Left ventricle myocardium inferior (tissue), 1 donor: ENCODE results near the gene SCYL2. TPM values are rescaled to one million over a fixed set of nuclear protein-coding genes. Genes with fewer than 3 reads are reported as not detected.

ENCODE experiments used
- DNase-seq: peaks from one replicate; pipeline ENCODE4 v3.0.0-alpha.2; 2020
- H3K27ac ChIP-seq: fragments of 200-600 bp; replicated peaks from 2 replicates; pipeline ENCODE4 v1.8.0; 2021
- H3K27me3 ChIP-seq: fragments of 200-600 bp; 2 replicates; pipeline ENCODE4 v1.8.0; 2021; ENCODE audit warnings: low read depth
- H3K36me3 ChIP-seq: fragments of 200-600 bp; 2 replicates; pipeline ENCODE4 v1.8.0; 2021
- H3K4me1 ChIP-seq: fragments of 200-600 bp; 2 replicates; pipeline ENCODE4 v1.8.0; 2021
- H3K4me3 ChIP-seq: fragments of 200-600 bp; 2 replicates; pipeline ENCODE4 v1.8.0; 2021; ENCODE audit warnings: mild to moderate bottlenecking, moderate library complexity
- H3K9me3 ChIP-seq: fragments of 200-600 bp; replicated peaks from 2 replicates; pipeline ENCODE4 v1.8.0; 2021
- CTCF ChIP-seq: fragments of 200-600 bp; IDR thresholded peaks from 2 replicates; pipeline ENCODE4 v1.8.0; 2021; ENCODE audit warnings: antibody characterized with exemption, mild to moderate bottlenecking, borderline replicate concordance
- intact Hi-C: fragments of 100-400 bp; cut with micrococcal nuclease; formaldehyde crosslinking; loops from one replicate; pipeline ENCODE4 v1.11.0; 2022
- total RNA-seq: library from RNA; stranded (reverse); fragmentation: NEBNext Ultra II Directional; extraction: Animal tissue kit (Norgen Biotek cat#: 25700); gene quantifications from one replicate; pipeline ENCODE4 v1.2.1, GENCODE V29; 2021
- donor health status: DM: no; HTN: yes; CAD: no; lungs with severe emphysema.

The SCYL2 gene
- total RNA-seq, 1 donor from 2014 or later, result 36.2 TPM

GRCh38 chr12:100383586-100384558, 116.9 kb downstream of the SCYL2 start:
- no peaks in the 10 kb centered on the region for H3K9me3 ChIP-seq
- H3K27me3 ChIP-seq, result no peaks in the 10 kb centered on the region
- no peak overlapping the region for H3K27ac ChIP-seq
- DNase-seq, result no peak
- no peak for TF ChIP-seq CTCF
- H3K4me1 ChIP-seq, result no peaks in the 10 kb centered on the region
- intact Hi-C loops, result no loop called here
- no peak overlapping the region for H3K4me3 ChIP-seq
- H3K36me3 ChIP-seq, result no peaks in the 10 kb centered on the region

- DNase-seq, result no peak
- no peaks in the 10 kb centered on the region for H3K9me3 ChIP-seq
- no peaks in the 10 kb centered on the region for H3K27me3 ChIP-seq
- no peaks in the 10 kb centered on the region for H3K36me3 ChIP-seq
- no peak overlapping the region for H3K27ac ChIP-seq
- H3K4me3 ChIP-seq, result no peak overlapping the region
- H3K4me1 ChIP-seq, result no peaks in the 10 kb centered on the region
- intact Hi-C loops, result no loop called here
- no peak for TF ChIP-seq CTCF
Measured at GRCh38 chr12:100384559-100384935, 117.6 kb downstream of the SCYL2 start.

- Histone ChIP-seq H3K27me3 (no peaks in the 10 kb centered on the region), H3K36me3 (no peaks in the 10 kb centered on the region), H3K4me1 (no peaks in the 10 kb centered on the region), H3K27ac (no peak overlapping the region), H3K4me3 (no peak overlapping the region), H3K9me3 (no peaks in the 10 kb centered on the region)
- TF ChIP-seq CTCF, result no peak
- intact Hi-C loops, result no loop called here
- no peak for DNase-seq
Measured at GRCh38 chr12:100388382-100388781, 121.4 kb downstream of the SCYL2 start.

Other genes starting within 250 kb of the SCYL2 start
- 11.9 TPM for gene BLTP3B, start 124.3 kb upstream of the SCYL2 start, total RNA-seq
- gene ACTR6, start 66.4 kb upstream of the SCYL2 start, total RNA-seq, result 18.3 TPM
- gene DEPDC4, start 98 bp upstream of the SCYL2 start, total RNA-seq, result 0.47 TPM
- not detected for gene SLC17A8, start 89.9 kb downstream of the SCYL2 start, total RNA-seq
- not detected for gene NR1H4, start 206.7 kb downstream of the SCYL2 start, total RNA-seq